SJCRH30 (cell line): ENCODE data around the gene MVP. TPM values are rescaled to one million over a fixed set of nuclear protein-coding genes. Genes with fewer than 3 reads are reported as not detected.
"Not testable (repeated sequence)": the region's sequence is repeated elsewhere in the genome, so short reads cannot be mapped to it uniquely, and the experiment has no call there.

Source experiments
- DNase-seq, 2 experiments: peaks; one replicate each; pipeline ENCODE4 v3.0.0-alpha.2; 2015 to 2020
- H3K27ac ChIP-seq: fragments of 250-450 bp; sonication (Bioruptor Pico); 2 replicates; pipeline ENCODE4 v1.5.1; 2020; ENCODE audit warnings: mild to moderate bottlenecking, moderate library complexity
- H3K27me3 ChIP-seq: fragments of 250-450 bp; sonication (Bioruptor Pico); 2 replicates; pipeline ENCODE4 v1.5.1; 2020; ENCODE audit warnings: mild to moderate bottlenecking, moderate library complexity
- H3K36me3 ChIP-seq: fragments of 250-450 bp; sonication (Bioruptor Pico); 2 replicates; pipeline ENCODE4 v1.5.1; 2020; ENCODE audit warnings: mild to moderate bottlenecking, moderate library complexity
- H3K4me1 ChIP-seq: fragments of 250-450 bp; sonication (Bioruptor Pico); 2 replicates; pipeline ENCODE4 v1.5.1; 2020; ENCODE audit warnings: mild to moderate bottlenecking, moderate library complexity
- H3K4me3 ChIP-seq: fragments of 250-450 bp; sonication (Bioruptor Pico); 2 replicates; pipeline ENCODE4 v1.5.1; 2020; ENCODE audit warnings: mild to moderate bottlenecking, moderate library complexity
- H3K9me3 ChIP-seq: fragments of 250-450 bp; sonication (Bioruptor Pico); replicated peaks from 2 replicates; pipeline ENCODE4 v1.5.1; 2020; ENCODE audit warnings: mild to moderate bottlenecking, moderate library complexity
- total RNA-seq: library from RNA; depleted of rRNA; stranded (reverse); fragments of >200 nt; shearing (Covaris generic); gene quantifications from 2 replicates; pipeline ENCODE4 v1.2.3, GENCODE V29; 2014; rRNA removed

The MVP gene
- total RNA-seq: 0.61 and 0.63 TPM in 2 replicates

DNA sequence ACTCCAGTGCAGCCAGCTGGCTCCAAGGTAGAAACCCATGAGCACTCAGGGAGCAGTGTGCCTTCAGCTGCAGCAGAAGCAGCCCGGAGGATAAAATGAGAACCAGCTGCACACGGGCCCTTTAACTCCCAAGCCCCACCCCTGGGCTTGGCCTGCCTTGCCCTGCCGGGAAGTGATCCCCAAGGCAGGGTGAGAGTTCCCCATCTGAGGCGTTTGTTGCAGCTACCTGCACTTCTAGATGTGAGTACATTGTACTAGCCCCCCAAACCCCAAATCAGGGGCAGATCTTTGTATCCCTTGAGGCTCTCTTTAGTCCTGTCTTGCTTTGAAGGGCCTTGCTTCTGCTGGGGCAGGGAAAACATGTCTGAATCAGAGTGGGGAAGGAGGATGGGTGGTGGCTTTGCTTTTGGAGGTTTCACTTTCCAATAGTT is at the start of gene MVP:
Gene MVP (plus strand): TSS at position 192 of the 431 bp plus-strand sequence. CDS start 10,088 bp downstream, outside the sequence.
- no peak for DNase-seq
- Histone ChIP-seq H3K9me3 (no peaks in the 10 kb centered on the region), H3K4me3 (no peak within 1 kb of the TSS; the same call in 1 of the 2 replicates), H3K4me1 (peaks cover 20% of the 10 kb centered on the region), H3K27me3 (no peaks in the 10 kb centered on the region), H3K27ac (no peak within 1 kb of the TSS), H3K36me3 (no peaks in the 10 kb centered on the region; the same call in 1 of the 2 replicates)

DNA sequence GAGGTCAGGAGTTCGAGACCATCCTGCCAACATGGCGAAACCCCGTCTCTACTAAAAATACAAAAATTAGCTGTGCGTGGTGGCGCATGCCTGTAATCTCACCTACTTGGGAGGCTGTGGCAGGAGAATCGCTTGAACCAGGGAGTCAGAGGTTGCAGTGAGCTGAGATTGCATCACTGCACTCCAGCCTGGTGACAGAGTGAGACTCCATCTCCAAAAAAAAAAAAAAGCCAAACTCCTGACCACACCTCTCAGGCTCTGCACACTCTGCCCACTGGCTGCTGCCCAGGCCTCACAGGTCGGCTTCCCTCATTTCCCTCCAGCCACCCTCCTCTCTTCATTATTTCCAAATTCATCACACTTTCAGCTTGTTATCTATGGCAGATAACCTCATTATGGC is 47.9 kb upstream of the MVP start:
- H3K4me1 ChIP-seq, H3K27ac ChIP-seq, H3K27me3 ChIP-seq, H3K4me3 ChIP-seq, H3K9me3 ChIP-seq, H3K36me3 ChIP-seq, DNase-seq: not testable (repeated sequence)

DNA sequence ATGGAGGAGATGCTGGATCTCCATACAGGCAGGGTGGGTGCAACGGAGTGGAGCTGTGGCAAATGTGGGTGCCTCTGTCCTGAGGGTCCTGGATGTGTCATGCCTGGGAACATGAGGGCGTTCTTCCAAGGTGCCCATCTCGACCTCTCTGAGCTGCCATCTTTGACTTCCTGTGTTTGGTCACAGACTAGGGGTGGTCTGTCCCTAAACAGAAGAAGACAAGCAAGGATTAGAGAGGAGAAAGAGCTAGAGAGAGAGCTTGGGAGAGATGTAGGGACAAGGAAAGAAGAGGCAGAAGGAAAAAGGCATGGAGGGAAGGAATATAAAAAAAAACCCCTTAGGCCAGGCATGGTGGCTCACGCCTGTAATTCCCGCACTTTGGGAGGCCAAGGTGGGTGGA is 45.5 kb upstream of the MVP start:
- Histone ChIP-seq H3K4me3 (no peak overlapping the region), H3K9me3 (no peaks in the 10 kb centered on the region), H3K27me3 (no peaks in the 10 kb centered on the region), H3K27ac (no peak overlapping the region), H3K4me1 (peaks cover 7% of the 10 kb centered on the region; the same call in 1 of the 2 replicates), H3K36me3 (no peaks in the 10 kb centered on the region)
- DNase-seq: no peak

DNA sequence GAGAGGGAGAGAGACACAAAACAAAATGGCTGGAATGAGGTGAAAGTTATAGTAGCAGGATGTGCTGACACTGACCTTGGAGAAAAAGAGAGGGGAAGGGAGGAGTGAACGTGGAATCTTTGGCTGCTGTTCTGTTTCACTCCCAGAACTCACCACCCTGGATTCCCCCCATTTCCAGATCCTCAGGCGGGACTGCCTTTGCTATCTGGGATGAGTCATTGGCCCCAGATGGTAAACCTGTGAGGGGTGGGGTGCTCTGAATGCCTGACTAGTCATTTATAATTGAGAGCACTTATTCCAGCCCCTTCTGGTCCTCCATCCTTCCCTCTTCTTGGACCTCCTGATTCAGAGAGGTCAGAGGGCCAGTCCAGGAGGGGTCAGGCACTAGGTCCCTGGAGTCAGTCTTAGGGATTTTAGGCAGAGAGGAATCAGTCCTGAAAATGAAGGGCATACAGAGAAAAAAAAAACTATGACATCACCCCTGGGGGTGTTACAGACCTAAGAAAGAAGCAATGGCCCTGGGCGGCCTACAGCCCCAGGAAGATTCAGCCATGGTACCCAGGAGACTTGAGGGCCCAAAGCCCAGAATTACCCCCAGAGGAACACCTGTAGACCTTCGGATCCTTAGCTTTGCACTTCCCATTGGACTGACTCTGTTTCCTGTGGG is 44.4 kb upstream of the MVP start:
- no peak overlapping the region for H3K4me3 ChIP-seq
- H3K4me1 ChIP-seq: peaks cover 9% of the 10 kb centered on the region; the same call in 1 of the 2 replicates
- no peaks in the 10 kb centered on the region for H3K27me3 ChIP-seq
- no peak for DNase-seq
- no peaks in the 10 kb centered on the region for H3K9me3 ChIP-seq
- no peak overlapping the region for H3K27ac ChIP-seq
- H3K36me3 ChIP-seq: no peaks in the 10 kb centered on the region

DNA sequence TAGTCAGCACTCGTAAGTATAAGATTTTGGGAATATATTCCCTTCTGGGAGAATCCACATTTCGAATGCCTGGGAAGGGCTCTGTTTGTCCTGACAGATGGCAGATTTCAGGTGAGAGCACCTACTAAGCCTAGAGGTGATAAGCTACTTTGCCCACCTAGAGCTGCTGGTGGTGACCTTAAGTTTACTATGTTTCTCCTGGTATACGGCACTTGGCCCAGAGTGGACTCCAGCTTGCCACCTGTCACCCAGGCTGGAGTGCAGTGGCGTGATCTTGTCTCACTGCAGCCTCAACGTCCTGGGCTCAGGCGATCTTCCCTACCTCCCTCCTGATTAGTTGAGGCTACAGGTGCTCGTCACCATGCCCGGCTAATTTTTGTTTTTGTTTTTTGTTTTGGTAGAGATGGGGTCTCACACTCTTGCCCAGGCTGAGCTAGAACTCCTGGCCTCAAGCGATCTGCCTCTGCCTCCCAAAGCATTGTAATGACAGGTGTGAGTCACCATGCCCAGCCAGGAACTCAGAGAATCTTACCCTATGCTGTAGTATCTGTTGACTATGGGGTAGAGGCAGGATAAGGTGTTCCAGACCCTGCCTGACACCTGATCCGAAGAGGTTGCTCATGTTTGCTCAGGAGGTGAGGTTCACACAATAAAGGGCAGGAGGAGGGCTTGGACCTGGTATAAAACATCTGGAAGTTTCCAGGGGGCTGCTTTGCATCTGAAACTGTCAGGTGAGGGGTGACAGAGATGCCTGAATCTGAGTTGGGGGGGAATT is 42.5 kb upstream of the MVP start, which contains the start of gene ZG16:
Gene ZG16 (plus strand): TSS at position 681 of the 775 bp plus-strand sequence. CDS start 1,011 bp downstream, outside the sequence.
- Histone ChIP-seq H3K9me3 (no peaks in the 10 kb centered on the region), H3K4me3 (no peak within 1 kb of the TSS), H3K27ac (no peak within 1 kb of the TSS), H3K4me1 (peaks cover 9% of the 10 kb centered on the region; the same call in 1 of the 2 replicates), H3K27me3 (no peaks in the 10 kb centered on the region), H3K36me3 (no peaks in the 10 kb centered on the region)
- DNase-seq: no peak

DNA sequence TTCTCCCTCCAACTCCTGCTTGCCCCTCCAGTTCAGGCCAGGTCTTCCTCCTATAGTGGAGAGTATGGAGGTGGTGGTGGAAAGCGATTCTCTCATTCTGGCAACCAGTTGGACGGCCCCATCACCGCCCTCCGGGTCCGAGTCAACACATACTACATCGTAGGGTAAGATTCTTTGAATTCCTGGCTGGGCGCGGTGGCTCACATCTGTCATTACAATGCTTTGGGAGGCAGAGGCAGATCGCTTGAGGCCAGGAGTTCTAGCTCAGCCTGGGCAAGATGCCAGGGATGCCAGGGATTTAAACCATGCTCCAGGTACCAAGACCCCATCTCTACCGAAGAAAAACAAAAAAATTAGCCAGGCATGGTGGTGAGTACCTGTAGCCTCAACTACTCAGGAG is 40.8 kb upstream of the MVP start:
- Histone ChIP-seq H3K36me3 (no peaks in the 10 kb centered on the region), H3K4me3 (no peak overlapping the region), H3K4me1 (peaks cover 9% of the 10 kb centered on the region; the same call in 1 of the 2 replicates), H3K27me3 (no peaks in the 10 kb centered on the region), H3K27ac (no peak overlapping the region), H3K9me3 (no peaks in the 10 kb centered on the region)
- DNase-seq: peak; percentile 29 to 61

DNA sequence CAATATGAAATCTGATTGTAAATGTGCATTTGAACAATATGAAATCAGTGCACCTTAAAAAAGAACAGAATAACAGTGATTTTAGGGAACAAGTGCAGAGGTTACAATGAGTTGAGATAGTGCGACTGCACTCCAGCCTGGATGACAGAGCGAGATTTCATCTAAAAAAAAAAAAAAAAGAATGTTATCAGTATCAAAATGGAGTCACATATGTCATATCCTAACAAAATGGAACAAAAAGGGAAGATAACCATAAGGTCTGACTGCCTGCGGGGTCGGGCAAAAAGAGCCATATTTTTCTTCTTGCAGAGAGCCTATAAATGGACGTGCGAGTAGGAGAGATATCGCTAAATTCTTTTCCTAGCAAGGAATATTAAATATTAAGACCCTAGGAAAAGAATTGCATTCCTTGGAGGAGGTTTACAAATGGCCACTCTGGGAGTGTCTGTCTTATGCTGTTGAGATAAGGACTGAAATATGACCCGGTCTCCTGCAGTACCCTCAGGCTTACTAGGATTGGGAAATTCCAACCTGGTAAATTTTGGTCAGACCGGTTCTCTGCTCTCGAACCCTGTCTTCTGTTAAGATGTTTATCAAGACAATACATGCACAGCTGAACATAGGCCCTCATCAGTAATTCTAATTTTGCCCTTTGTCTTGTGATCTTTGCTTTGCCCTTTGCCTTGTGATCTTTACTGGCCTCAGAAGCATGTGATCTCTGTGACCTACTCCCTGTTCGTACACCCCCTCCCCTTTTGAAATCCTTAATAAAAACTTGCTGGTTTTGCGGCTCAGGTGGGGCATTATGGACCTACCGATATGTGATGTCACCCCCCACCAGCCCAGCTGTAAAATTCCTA is 36.9 kb upstream of the MVP start:
- DNase-seq, H3K9me3 ChIP-seq, H3K27me3 ChIP-seq, H3K27ac ChIP-seq, H3K36me3 ChIP-seq, H3K4me3 ChIP-seq, H3K4me1 ChIP-seq: not testable (repeated sequence)

DNA sequence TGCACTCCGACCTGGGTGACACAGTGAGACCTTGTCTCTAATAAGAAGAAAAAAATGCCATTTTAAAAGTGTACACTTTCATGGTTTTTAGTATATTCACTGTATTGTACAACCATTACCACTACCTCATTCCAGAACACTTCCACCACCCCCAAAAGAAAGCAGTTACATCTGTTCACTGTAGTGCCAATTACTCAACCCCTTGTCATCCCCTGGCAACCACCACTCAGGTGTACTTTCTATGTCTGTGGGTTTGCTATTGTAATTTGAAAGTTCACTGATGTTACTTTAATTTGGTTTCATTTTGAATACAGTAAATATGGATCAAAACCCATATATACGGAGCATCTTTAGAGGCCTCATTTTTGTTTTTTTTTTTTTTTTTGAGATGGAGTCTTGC is 36.1 kb upstream of the MVP start:
- DNase-seq: no peak
- no peak overlapping the region for H3K4me3 ChIP-seq

DNA sequence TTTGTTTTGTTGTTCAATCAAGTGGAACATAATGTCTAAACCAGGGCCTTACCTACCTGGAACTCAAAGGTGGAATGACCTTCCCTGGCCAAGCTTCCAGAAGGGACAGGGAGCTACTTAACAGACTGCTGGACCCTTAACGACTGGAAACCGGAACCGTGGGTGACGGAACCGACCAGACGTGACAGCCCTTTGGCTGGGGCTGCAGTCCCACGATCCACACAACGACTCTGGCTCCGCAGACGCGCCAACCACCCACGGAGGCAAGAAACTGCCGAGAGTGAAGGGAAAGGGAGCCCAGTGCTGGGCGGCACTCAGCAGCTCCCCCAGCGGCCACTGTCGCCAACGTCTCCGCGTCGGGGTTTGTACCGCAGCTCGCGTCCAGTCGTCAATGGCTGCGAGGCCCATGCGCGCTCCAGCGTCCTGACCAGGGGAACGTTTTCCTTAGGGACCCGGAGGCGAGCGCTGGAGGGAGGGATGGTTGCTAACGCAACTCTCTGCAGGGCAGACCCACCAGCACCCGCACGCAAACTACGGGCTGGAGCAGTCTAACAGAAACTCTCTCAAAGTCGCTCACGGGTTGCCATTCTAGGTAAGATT is 35.3 kb upstream of the MVP start:
- H3K9me3 ChIP-seq: no peaks in the 10 kb centered on the region
- H3K36me3 ChIP-seq: no peaks in the 10 kb centered on the region
- no peaks in the 10 kb centered on the region for H3K4me1 ChIP-seq
- DNase-seq: no peak
- no peak overlapping the region for H3K4me3 ChIP-seq
- H3K27me3 ChIP-seq: no peaks in the 10 kb centered on the region
- H3K27ac ChIP-seq: no peak overlapping the region

More for the DNA sequence above, 36.1 kb upstream of the MVP start:
- no peaks in the 10 kb centered on the region for H3K9me3 ChIP-seq
- H3K36me3 ChIP-seq: no peaks in the 10 kb centered on the region
- H3K27me3 ChIP-seq: no peaks in the 10 kb centered on the region
- H3K27ac ChIP-seq: no peak overlapping the region
- peaks cover 8% of the 10 kb centered on the region; the same call in 1 of the 2 replicates for H3K4me1 ChIP-seq

DNA sequence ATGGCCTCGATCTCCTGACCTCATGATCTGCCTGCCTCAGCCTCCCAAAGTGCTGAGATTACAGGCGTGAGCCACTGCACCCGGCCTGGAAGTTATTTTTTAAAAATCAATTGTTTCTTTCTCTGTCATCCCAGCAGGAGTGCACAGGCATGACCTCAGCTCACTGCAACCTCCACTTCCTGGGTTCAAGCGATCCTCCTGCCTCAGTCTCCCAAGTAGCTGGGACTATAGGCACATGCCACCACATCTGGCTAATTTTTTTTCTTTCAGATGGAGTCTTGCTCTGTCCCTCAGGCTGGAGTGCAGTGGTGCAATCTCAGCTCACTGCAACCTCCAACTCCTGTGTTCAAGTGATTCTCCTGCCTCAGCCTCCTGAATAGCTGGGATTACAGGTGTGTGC is 33.1 kb upstream of the MVP start:
- H3K9me3 ChIP-seq, DNase-seq, H3K4me3 ChIP-seq, H3K27ac ChIP-seq, H3K36me3 ChIP-seq, H3K27me3 ChIP-seq, H3K4me1 ChIP-seq: not testable (repeated sequence)

DNA sequence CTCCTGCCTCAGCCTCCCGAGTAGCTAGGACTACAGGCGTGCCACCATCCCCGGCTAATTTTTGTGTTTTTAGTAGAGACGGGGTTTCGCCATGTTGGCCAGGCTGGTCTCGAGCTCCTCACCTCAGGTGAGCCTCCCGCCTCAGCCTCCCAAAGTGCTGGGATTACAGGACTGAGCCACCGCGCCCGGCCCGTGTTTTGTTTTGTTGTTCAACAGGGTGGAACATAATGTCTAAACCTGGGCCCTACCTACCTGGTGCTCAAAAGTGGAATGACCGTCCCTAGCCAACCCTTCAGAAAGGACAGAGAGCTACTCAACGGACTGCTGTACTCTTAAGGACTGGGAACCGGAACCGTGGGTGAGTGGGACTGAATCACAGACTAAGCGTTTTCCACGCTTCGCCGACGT is 30.5 kb upstream of the MVP start:
- Histone ChIP-seq H3K36me3 (peaks cover 14% of the 10 kb centered on the region; the same call in 1 of the 2 replicates), H3K4me1 (no peaks in the 10 kb centered on the region), H3K27me3 (no peaks in the 10 kb centered on the region), H3K27ac (peak overlapping the region; percentile 84), H3K9me3 (no peaks in the 10 kb centered on the region), H3K4me3 (peak overlapping the region; percentile 84)
- no peak for DNase-seq

DNA sequence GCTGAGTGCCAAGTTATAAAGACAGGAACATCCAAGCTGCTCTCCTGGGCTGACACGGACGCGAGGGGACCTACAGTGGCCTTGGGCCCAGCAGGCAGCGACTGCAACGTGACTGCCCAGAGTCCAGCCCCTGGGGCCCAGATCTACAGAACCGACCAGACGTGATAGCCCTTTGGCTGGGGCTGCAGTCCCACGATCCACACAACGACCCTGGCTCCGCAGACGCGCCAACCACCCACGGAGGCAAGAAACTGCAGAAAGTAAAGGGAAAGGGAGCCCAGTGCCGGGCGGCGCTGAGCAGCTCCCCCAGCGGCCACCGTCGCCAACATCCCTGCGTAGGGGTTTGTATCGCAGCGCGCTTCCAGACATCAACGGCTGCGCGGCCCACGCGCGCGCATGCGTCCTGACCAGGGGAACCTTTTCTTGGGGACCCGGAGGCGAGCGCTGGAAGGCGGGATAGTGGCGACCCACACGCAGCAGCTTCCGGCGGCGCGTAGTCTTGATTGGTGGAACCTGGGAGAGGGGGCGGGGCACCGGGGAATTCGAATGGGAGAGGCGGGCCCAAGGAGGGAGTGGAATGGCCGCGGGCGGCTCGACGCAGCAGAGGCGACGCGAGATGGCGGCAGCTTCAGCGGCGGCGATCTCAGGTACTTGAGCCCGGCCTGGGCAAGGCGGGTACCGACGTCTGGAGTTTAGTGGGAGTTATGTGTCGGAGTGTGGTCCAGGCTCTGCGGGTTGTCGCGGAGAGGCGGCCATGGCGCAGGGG is 29.9 kb upstream of the MVP start, which contains the start of gene KIF22:
Gene KIF22 (plus strand): TSS at position 569 of the 766 bp plus-strand sequence. CDS start 9 bp downstream, at position 578.
- peaks cover 19% of the 10 kb centered on the region; the same call in 1 of the 2 replicates for H3K36me3 ChIP-seq
- no peaks in the 10 kb centered on the region for H3K27me3 ChIP-seq
- no peaks in the 10 kb centered on the region for H3K4me1 ChIP-seq
- H3K9me3 ChIP-seq: no peaks in the 10 kb centered on the region
- H3K27ac ChIP-seq: peak within 1 kb of the TSS; percentile 84
- peak; percentile 98 to 99 for DNase-seq
- peak within 1 kb of the TSS; percentile 84 for H3K4me3 ChIP-seq

DNA sequence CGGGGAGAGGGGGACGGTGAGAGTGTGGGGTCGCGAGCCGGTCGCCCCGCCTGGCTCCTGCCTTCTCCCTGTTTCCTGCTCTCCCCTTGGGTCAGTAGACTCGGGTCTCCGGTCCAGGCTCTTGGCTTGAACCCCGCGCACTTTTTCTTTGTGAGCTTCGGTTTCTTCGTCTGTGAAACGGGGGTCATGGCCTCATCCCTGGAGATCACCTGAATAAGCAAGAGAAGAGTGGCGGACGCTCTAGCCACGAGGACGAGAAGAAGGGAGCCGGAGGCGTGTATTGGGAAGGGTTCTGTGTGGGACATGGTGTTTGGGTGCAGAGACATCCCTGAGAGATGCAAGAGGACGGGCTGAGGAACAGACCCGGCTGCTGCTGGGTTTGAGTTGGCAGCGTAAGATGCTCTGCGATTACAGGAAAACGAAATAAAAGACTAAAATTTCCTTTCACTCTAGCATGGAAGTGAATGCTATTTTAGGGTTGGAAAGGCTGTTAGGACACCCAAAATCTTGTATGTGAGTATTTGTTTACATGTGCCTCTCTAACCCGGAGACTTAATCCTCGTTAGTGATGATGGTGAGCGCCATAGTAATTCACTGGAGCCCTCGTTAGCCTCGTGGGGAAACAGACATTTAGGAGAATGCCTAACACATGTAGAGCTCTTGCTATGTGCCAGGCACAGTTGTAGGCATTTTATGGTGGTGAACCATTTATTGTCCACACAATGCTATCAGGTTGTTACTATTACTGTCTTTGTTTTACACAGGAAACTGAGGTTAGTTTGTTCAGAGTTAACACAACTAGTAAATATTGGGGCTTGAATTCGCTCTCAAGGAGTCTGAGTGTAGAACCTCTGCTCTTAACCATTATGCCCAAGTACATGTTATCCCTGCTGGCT is 29.1 kb upstream of the MVP start:
- Histone ChIP-seq H3K9me3 (no peaks in the 10 kb centered on the region), H3K27ac (peak overlapping the region; percentile 84), H3K4me3 (peak overlapping the region; percentile 84), H3K36me3 (peaks cover 23% of the 10 kb centered on the region; the same call in 1 of the 2 replicates), H3K4me1 (no peaks in the 10 kb centered on the region), H3K27me3 (no peaks in the 10 kb centered on the region)
- no peak for DNase-seq
